GM18868 (cell line): ENCODE measurements around the gene SPRYD4.

ENCODE experiments used
- ATAC-seq: cut with Tn5 transposase; IDR thresholded peaks from one replicate; pipeline ENCODE4 v1.9.1; 2021; ENCODE audit warnings: mild to moderate bottlenecking, moderate library complexity; ENCODE audit not compliant: unreplicated experiment

The SPRYD4 gene

GRCh38 chr12:56520048-56520447, 51.7 kb downstream of the SPRYD4 start:
- ATAC-seq: no peak

- ATAC-seq: no peak
Measured at GRCh38 chr12:56520506-56520905, 52.1 kb downstream of the SPRYD4 start.

- no peak for ATAC-seq
Measured at GRCh38 chr12:56521209-56521589, 52.8 kb downstream of the SPRYD4 start.

GRCh38 chr12:56521590-56522371, 53.4 kb downstream of the SPRYD4 start, which contains the start of gene RBMS2:
RBMS2 (plus strand) TSS chr12:56521820; CDS start chr12:56522024, 204 bp downstream.
- peak; percentile 85 for ATAC-seq

GRCh38 chr12:56522411-56523193, 54.2 kb downstream of the SPRYD4 start:
- no peak for ATAC-seq

- no peak for ATAC-seq
Measured at GRCh38 chr12:56528846-56529245, 60.5 kb downstream of the SPRYD4 start.
